GM12872 (cell line): Measurements from ENCODE around the gene TAP1.

Source experiments
- TF ChIP-seq, protein P1 (sequence below): IDR thresholded peaks from 3 replicates; pipeline ENCODE4 v1.5.1; 2011; ENCODE audit warnings: low read depth, mild to moderate bottlenecking, low read length, moderate library complexity; ENCODE audit not compliant: insufficient read depth

TAP1 gene

DNA sequence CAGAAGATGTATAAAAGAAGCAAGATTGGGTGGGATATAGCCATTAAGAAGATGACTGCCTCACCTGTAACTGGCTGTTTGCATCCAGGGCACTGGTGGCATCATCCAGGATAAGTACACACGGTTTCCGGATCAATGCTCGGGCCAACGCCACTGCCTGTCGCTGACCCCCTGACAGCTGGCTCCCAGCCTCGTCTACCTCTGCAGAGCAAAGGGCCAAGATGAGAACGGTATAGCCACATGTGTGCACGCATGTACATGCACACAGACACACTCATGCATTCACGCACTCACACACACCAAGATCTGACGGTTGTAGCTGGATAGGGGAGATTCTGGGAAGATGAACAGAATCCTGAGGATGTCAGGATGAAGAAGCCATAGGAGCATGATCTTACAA lies 6.5 kb downstream of the TAP1 start:
- TF ChIP-seq, protein P1, sequence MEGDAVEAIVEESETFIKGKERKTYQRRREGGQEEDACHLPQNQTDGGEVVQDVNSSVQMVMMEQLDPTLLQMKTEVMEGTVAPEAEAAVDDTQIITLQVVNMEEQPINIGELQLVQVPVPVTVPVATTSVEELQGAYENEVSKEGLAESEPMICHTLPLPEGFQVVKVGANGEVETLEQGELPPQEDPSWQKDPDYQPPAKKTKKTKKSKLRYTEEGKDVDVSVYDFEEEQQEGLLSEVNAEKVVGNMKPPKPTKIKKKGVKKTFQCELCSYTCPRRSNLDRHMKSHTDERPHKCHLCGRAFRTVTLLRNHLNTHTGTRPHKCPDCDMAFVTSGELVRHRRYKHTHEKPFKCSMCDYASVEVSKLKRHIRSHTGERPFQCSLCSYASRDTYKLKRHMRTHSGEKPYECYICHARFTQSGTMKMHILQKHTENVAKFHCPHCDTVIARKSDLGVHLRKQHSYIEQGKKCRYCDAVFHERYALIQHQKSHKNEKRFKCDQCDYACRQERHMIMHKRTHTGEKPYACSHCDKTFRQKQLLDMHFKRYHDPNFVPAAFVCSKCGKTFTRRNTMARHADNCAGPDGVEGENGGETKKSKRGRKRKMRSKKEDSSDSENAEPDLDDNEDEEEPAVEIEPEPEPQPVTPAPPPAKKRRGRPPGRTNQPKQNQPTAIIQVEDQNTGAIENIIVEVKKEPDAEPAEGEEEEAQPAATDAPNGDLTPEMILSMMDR: no peak

DNA sequence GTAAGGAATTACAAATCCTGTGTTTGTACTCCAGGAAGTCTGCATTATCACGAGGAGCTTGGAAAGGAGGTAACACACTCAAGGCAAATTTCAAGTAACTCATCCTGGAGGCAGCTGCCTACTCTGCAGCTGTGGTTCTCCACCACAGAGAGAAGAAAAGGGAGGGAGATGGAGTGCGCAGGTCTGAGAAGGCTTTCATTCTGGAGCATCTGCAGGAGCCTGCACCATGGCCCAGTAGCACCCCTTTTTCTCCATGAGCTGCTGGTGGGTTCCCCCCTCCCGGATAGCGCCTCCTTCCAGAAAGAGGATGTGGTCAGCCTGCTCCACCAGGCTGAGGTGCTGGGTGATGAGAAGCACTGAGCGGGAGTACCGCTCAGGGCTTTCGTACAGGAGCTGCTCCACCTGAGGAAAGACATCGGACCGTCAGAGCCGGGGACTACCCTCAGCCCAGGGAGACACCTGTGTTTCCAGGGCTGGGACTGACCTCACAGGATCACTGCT lies 8.1 kb downstream of the TAP1 start:
- TF ChIP-seq, protein P1: no peak

DNA sequence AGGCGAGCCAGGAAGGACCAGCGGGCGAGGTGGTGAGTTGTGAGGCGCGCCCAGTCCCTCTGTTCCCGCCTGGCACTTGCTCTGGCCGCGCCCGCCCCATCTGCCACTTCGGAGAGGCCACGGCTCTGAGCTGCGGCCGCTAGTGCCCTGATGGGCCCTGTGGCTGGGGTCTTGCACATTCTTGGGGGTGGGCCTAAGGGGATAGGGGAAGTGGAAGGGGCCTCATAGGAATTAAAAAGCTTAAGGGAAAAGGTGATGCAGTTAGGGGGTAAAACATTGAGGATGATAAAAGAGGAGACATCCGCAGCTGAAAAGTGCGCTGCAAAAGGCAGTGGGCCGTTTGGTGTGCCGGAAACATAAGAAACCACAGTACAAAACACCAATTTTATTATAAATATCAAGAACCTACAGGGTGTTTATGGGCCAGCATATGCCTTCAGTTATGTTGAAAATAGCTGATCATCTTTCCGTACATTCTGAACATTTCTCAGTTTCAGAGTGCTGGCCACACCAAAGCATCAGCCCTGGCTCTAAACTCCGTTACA lies 8.6 kb downstream of the TAP1 start:
- TF ChIP-seq, protein P1: no peak

DNA sequence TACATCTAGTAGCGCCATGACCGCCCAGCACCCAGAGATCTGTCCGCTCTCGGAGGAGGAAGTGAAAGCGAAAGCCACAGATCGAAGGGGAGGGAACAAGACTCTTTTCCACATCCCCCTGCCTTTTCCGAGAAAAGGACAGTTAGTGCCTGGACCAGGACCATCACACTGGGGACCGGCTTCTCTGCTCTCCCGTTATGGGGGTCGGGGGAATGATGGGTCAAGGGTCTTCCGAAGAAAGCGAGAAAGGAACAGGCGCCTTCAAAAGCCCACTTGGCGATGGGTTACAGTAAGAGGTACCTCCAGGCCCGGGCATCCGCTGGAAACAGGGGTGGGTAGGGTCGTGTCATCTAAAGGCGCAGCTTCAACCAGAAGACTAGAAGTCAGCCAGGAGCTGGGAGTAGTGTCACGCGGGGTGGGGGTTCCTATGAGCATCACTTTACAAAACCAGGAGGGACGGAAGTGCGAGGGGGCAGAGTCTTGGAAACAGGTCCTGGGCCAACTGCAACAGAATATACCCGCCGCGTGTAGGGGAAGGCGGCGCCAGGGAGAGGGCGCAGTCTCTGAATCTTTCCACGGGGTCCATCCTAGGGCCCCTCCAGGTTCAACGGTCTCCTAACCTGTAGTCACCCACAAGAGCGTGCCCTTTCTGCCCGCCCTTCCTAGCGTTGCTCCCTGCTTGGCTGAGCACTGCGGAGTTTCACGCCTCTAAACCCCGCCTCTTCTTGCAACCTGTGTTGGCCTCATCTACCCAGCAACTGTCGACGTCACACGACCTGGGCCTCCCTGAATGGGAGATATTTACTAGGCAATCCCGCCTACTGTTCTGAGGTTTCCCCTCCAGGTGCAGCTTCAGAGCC lies 9.3 kb downstream of the TAP1 start, which contains the start of gene PSMB8:
PSMB8 (minus strand) TSS at position 69 of the 860 bp plus-strand sequence; CDS start at position 18, 51 bp downstream.
- TF ChIP-seq, protein P1: peak; percentile 18; the same call in 1 of the 3 replicates

DNA sequence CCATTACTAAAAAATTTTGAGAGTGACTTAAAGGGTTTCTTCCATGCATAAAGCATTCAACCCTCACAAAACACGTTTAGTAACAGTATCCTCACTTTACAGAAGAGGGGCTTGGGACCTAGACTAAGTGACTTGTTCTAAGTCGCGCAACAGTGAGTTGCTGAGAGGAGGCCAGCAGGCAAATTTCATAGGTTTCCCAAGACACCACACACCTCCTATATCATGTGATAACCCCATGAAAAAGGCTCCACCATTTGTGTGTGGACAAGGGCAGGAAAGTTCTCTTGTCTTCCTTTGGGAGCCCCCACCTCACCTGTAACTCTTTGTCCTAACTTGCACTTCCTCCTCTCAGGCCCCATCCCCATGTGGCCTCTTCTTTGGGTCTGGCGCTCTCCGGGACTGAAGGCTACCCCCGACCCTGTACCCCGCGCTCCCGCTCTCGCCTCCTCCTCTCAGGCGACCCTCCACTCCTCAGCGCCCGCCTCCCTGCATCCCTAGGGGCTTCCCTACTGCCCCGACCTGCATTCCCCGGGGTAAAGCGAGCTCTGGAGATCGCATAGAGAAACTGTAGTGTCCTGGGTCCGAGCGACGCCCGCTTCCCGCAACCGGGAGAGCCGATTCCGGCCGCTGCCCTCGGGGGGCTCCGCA lies 10.0 kb downstream of the TAP1 start:
- TF ChIP-seq, protein P1: no peak

DNA sequence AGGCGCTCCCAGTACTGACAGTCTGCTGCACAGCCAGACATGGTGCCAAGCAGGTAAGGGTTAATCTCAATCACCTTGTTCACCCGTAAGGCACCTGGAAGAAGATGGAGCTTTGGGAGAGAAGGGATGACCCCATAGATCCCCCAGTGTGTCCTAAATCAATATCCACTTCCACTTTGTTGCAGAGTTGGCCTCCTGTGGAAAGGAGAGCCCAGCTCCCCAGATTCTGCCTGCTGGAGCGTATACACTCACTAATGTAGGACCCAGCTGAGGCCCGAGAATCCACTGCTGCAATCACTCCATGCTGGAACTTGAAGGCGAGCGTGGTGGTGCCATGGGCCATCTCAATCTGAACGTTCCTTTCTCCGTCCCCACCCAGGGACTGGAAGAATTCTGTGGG lies 10.8 kb downstream of the TAP1 start:
- TF ChIP-seq, protein P1: no peak

DNA sequence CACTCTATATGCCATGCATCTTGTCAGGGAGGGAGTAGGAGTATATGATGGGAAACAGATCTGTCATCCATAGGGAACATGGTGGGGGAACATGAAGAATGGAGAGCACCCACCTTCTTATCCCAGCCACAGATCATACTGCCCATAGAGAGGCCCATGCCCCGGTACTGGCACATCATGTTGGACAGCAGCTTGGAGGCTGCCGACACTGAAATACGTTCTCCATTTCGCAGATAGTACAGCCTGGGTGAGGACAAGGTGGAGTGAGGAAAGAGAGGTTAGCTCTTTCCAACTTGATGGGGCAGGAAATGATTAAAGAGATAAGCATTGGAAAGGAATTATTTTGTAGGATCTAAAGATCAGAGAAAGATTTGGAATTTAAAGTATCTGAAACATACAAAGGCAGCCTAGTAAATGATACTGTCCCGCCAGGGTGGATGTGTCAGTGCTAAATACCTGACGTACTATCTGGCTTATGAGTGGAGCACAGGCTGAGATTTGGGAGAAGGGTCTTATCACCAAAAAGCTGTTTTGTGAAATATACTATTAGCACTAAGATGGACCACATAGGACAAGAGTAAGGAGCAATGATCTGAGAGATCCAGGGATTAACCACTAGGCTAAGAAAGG lies 11.4 kb downstream of the TAP1 start:
- TF ChIP-seq, protein P1: no peak
